Heart left ventricle (tissue), 13 donors: ENCODE measurements around the gene ARPIN.

Source experiments
- CTCF ChIP-seq, 12 donors: fragments of 200-600 bp; sonication (generic) in 4 of 12; IDR thresholded peaks; one replicate each; pipeline versions ENCODE4 v1.5.0 to v1.8.0; 2018 to 2022; ENCODE audit warnings: antibody characterized with exemption in 12 of 12, mild to moderate bottlenecking in 5 of 12
- POLR2A ChIP-seq, 2 donors: fragments of 450-650 bp; IDR thresholded peaks; one replicate each; pipeline ENCODE4 v1.6.1; 2017; ENCODE audit warnings: antibody characterized with exemption in 2 of 2, mild to moderate bottlenecking in 2 of 2, moderate library complexity in 2 of 2
- donor health status: ischemic (EF 13 %, LVEDD 7.1; RV severe dilation, severe dysfunction).
- donor health status: DM: no; HTN: yes; CAD: no.
- donor health status: DM: no; HTN: no; CAD: no.
- donor health status: ischemic (EF 25% LVEDD 6.9; RV normal size, moderate dysfunction).
- donor health status: ischemic (EF 25% LVEDD 5.7; RV mildly dilated, moderate dysfunction).
- donor health status: ischemic (EF 35%, LVEDD 5.7; RV mildly dilated, moderate dysfunction).
- donor health status: nonischemic (EF 11% LVEDD 7.7; RV severe dilation, severe dysfunction).
- donor health status: DM: yes; HTN: yes; CAD: no.
- donor health status: PGD.
- donor health status: ischemic (EF 29% LVEDD 5.4; RV normal size, mild dysfunction).
- donor health status: nonischemic (EF 23%, LVEDD 6.1; RV moderate dilation, normal function).

DNA sequence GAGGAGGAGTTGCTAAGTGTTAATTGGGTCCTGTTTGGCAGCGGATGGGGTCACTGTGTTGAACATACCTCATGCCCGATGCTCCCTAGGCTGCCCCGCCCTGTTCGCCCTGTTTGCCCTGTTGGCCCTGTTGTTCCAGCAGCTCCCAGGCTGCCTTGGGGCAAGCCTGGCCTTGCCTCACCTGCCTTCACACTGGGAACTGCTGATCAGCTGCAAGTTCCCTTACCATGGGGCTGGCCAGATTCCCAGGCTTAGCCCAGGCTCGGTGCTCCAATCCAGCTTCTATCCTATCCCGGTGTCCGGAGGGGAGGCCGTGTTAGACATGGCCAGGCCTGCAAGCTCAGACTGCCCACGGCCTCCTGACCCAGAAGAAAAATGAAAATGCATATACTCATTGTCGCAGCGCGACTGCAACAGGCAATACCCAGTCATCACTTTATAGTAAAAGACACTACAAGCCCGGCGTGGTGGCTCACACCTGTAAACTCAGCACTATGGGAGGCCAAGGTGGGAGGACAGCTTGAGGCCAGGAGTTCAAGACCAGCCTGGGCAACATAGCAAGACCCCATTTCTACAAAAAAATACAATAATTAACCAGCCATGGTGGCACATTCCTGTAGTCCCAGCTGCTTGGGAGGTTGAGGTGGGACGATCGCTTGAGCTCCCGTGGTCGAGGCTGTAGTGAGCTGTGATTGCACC is 45.5 kb upstream of the ARPIN start:
- TF ChIP-seq POLR2A (IDR thresholded peaks at IDR 0.05) (no peak), CTCF (IDR thresholded peaks at IDR 0.05) (no peak)
